ENCODE data around the gene ZNF80. TPM values are rescaled to one million over a fixed set of nuclear protein-coding genes. Genes with fewer than 3 reads are reported as not detected.

ZNF80 gene
- total and polyA plus RNA-seq, 2 donors (not counting 1 experiment from before 2014, with no cell fraction given), result not detected

GRCh38 chr3:114207768-114208167, 29.6 kb downstream of the ZNF80 start:
- H3K9ac ChIP-seq (ENCODE audit: insufficient read depth, low read length), result no peak overlapping the region
- no peak for DNase-seq (ENCODE audit: low read depth in 2 of 2)
- H3K4me2 ChIP-seq (ENCODE audit: extremely low read depth, insufficient read depth, low read length), result no peak overlapping the region
- no peak overlapping the region for H3K27ac ChIP-seq (ENCODE audit: insufficient read depth, low read length)
- H3K4me1 ChIP-seq (ENCODE audit: control insufficient read depth, extremely low read depth, insufficient read depth, low read length), result peaks cover 2% of the 10 kb centered on the region
- no peaks in the 10 kb centered on the region for H3K9me3 ChIP-seq (ENCODE audit: control insufficient read depth, insufficient read depth, low read depth, low read length)
- no peak for TF ChIP-seq CTCF (conservative IDR thresholded peaks at IDR 0.05 in 1 of 2, IDR thresholded peaks at IDR 0.05 in 1 of 2; ENCODE audit: low read depth in 1 of 2, low read length in 2 of 2)
- no peak for TF ChIP-seq EZH2 (IDR thresholded peaks at IDR 0.05; ENCODE audit: low read length, missing control alignments)
- H3K79me2 ChIP-seq (ENCODE audit: control insufficient read depth, insufficient read depth, low read length), result no peaks in the 10 kb centered on the region
- no peaks in the 10 kb centered on the region for H3K36me3 ChIP-seq (ENCODE audit: control insufficient read depth, insufficient read depth, low read length)
- no peaks in the 10 kb centered on the region for H4K20me1 ChIP-seq (ENCODE audit: control insufficient read depth, extremely low read depth, insufficient read depth, low read length)
- no peak overlapping the region for H2AFZ ChIP-seq (ENCODE audit: low read length)
- no peak overlapping the region for H3K4me3 ChIP-seq (replicated peaks in 1 of 4; ENCODE audit: control extremely low read depth in 1 of 4, insufficient read depth in 1 of 4, low read depth in 3 of 4, low read length in 4 of 4)
- H3K27me3 ChIP-seq (ENCODE audit: control insufficient read depth, insufficient read depth, low read length), result no peaks in the 10 kb centered on the region

- no peaks in the 10 kb centered on the region for H3K9me3 ChIP-seq (ENCODE audit: control insufficient read depth, insufficient read depth, low read depth, low read length)
Measured at GRCh38 chr3:114206342-114206741, 31.0 kb downstream of the ZNF80 start.

GRCh38 chr3:114205541-114205940, 31.8 kb downstream of the ZNF80 start:
- DNase-seq (ENCODE audit: low read depth in 2 of 2), result peak in 1 of 2 donors; percentile 53
- no peaks in the 10 kb centered on the region for H4K20me1 ChIP-seq (ENCODE audit: control insufficient read depth, extremely low read depth, insufficient read depth, low read length)
- no peak overlapping the region for H2AFZ ChIP-seq (ENCODE audit: low read length)
- H3K79me2 ChIP-seq (ENCODE audit: control insufficient read depth, insufficient read depth, low read length), result no peaks in the 10 kb centered on the region
- no peak overlapping the region for H3K27ac ChIP-seq (ENCODE audit: insufficient read depth, low read length)
- no peaks in the 10 kb centered on the region for H3K27me3 ChIP-seq (ENCODE audit: control insufficient read depth, insufficient read depth, low read length)
- TF ChIP-seq CTCF (conservative IDR thresholded peaks at IDR 0.05 in 1 of 2, IDR thresholded peaks at IDR 0.05 in 1 of 2; ENCODE audit: low read depth in 1 of 2, low read length in 2 of 2) (no peak), EZH2 (IDR thresholded peaks at IDR 0.05; ENCODE audit: low read length, missing control alignments) (no peak)
- peaks cover 2% of the 10 kb centered on the region for H3K4me1 ChIP-seq (ENCODE audit: control insufficient read depth, extremely low read depth, insufficient read depth, low read length)
- no peaks in the 10 kb centered on the region for H3K36me3 ChIP-seq (ENCODE audit: control insufficient read depth, insufficient read depth, low read length)
- H3K4me2 ChIP-seq (ENCODE audit: extremely low read depth, insufficient read depth, low read length), result no peak overlapping the region
- no peaks in the 10 kb centered on the region for H3K9me3 ChIP-seq (ENCODE audit: control insufficient read depth, insufficient read depth, low read depth, low read length)
- no peak overlapping the region for H3K9ac ChIP-seq (ENCODE audit: insufficient read depth, low read length)
- H3K4me3 ChIP-seq (replicated peaks in 1 of 4; ENCODE audit: control extremely low read depth in 1 of 4, insufficient read depth in 1 of 4, low read depth in 3 of 4, low read length in 4 of 4), result no peak overlapping the region

More at GRCh38 chr3:114206342-114206741, 31.0 kb downstream of the ZNF80 start:
- no peaks in the 10 kb centered on the region for H4K20me1 ChIP-seq (ENCODE audit: control insufficient read depth, extremely low read depth, insufficient read depth, low read length)
- no peaks in the 10 kb centered on the region for H3K79me2 ChIP-seq (ENCODE audit: control insufficient read depth, insufficient read depth, low read length)
- no peaks in the 10 kb centered on the region for H3K27me3 ChIP-seq (ENCODE audit: control insufficient read depth, insufficient read depth, low read length)
- H3K4me3 ChIP-seq (replicated peaks in 1 of 4; ENCODE audit: control extremely low read depth in 1 of 4, insufficient read depth in 1 of 4, low read depth in 3 of 4, low read length in 4 of 4), result no peak overlapping the region
- no peak overlapping the region for H3K9ac ChIP-seq (ENCODE audit: insufficient read depth, low read length)
- H3K36me3 ChIP-seq (ENCODE audit: control insufficient read depth, insufficient read depth, low read length), result no peaks in the 10 kb centered on the region
- H3K4me1 ChIP-seq (ENCODE audit: control insufficient read depth, extremely low read depth, insufficient read depth, low read length), result peaks cover 2% of the 10 kb centered on the region
- H2AFZ ChIP-seq (ENCODE audit: low read length), result no peak overlapping the region
- H3K4me2 ChIP-seq (ENCODE audit: extremely low read depth, insufficient read depth, low read length), result no peak overlapping the region
- no peak overlapping the region for H3K27ac ChIP-seq (ENCODE audit: insufficient read depth, low read length)
- DNase-seq (ENCODE audit: low read depth in 2 of 2), result no peak
- TF ChIP-seq CTCF (conservative IDR thresholded peaks at IDR 0.05 in 1 of 2, IDR thresholded peaks at IDR 0.05 in 1 of 2; ENCODE audit: low read depth in 1 of 2, low read length in 2 of 2) (no peak), EZH2 (IDR thresholded peaks at IDR 0.05; ENCODE audit: low read length, missing control alignments) (no peak)

Data from fibroblast of lung (primary cell).